Sigmoid colon (tissue), 7 donors: ENCODE measurements around the gene MCCC1. TPM values are rescaled to one million over a fixed set of nuclear protein-coding genes. Genes with fewer than 3 reads are reported as not detected.

Experiments
- DNase-seq: peaks from one replicate; pipeline ENCODE4 v3.0.0-alpha.2; 2019
- H3K27ac ChIP-seq, 4 donors: fragments of 200-600 bp; sonication (generic); one replicate each; pipeline ENCODE4 v1.5.1; 2016 to 2019; ENCODE audit warnings: mild to moderate bottlenecking in 1 of 4
- H3K27me3 ChIP-seq, 3 donors: fragments of 200-600 bp; sonication (generic); one replicate each; pipeline ENCODE4 v1.5.1; 2019; ENCODE audit warnings: mild to moderate bottlenecking in 1 of 3
- H3K36me3 ChIP-seq, 4 donors: fragments of 200-600 bp; sonication (generic); one replicate each; pipeline ENCODE4 v1.5.1; 2016 to 2019
- H3K4me1 ChIP-seq, 4 donors: fragments of 200-600 bp; sonication (generic); one replicate each; pipeline ENCODE4 v1.5.1; 2017 to 2019
- H3K4me3 ChIP-seq, 4 donors: fragments of 200-600 bp; sonication (generic); one replicate each; pipeline ENCODE4 v1.5.1; 2017 to 2019; ENCODE audit warnings: mild to moderate bottlenecking in 2 of 4, moderate library complexity in 1 of 4
- H3K9me3 ChIP-seq, 4 donors: fragments of 200-600 bp in 3 of 4; sonication (generic) in 3 of 4; one replicate each; pipeline versions ENCODE4 v1.5.1 to v1.6.1; 2013 to 2019
- CTCF ChIP-seq, 4 experiments: fragments of 450-650 bp in 3 of 4; fragments of 200-600 bp in 1 of 4; IDR thresholded peaks; one replicate each; pipeline ENCODE4 v1.5.1; 2016 to 2019; ENCODE audit warnings: antibody characterized with exemption in 4 of 4, mild to moderate bottlenecking in 3 of 4, moderate library complexity in 2 of 4
- EP300 ChIP-seq, 4 donors: sonication (generic); formaldehyde crosslinking; IDR thresholded peaks; one replicate each; pipeline ENCODE4 v1.6.1; 2017; ENCODE audit warnings: antibody characterized with exemption in 4 of 4
- POLR2A ChIP-seq, 2 donors: fragments of 450-650 bp; IDR thresholded peaks; one replicate each; pipeline ENCODE4 v1.6.1; 2016; ENCODE audit warnings: antibody characterized with exemption in 2 of 2, mild to moderate bottlenecking in 2 of 2, moderate library complexity in 2 of 2
- POLR2AphosphoS5 ChIP-seq, 4 donors: sonication (generic); formaldehyde crosslinking; IDR thresholded peaks; one replicate each; pipeline ENCODE4 v1.6.1; 2017; ENCODE audit warnings: antibody characterized with exemption in 4 of 4
- WGBS, 2 donors: extraction: QIAGEN DNeasy Blood & Tissue Kit; methylation state at CpG; one replicate each; pipeline ENCODE4 v1.1.7; 2013; 5-methylcytosine and 5-hydroxymethylcytosine counted together
- intact Hi-C: fragments of 100-400 bp; cut with DNase I; formaldehyde crosslinking; loops from one replicate; pipeline ENCODE4 v1.15.1; 2023
- polyA plus RNA-seq, 3 donors: library from polyadenylated mRNA; stranded (reverse); fragments of 200-250 nt; gene quantifications; one replicate each; pipeline ENCODE4 v1.2.3, GENCODE V29; 2013
- total RNA-seq, 4 donors: library from RNA; depleted of rRNA; stranded (reverse); fragments of >200 nt; gene quantifications; one replicate each; pipeline ENCODE4 v1.1.0, GENCODE V29; 2016
- donor health status: healthy with polysubstance abuse.
- donor health status: Bipolar disorder and iron deficiency.
- donor health status: healthy.

The MCCC1 gene
- total and polyA plus RNA-seq, 7 donors, result 18.0 to 28.2 (median 21.4) TPM

GRCh38 chr3:183128709-183129108 lies 29.4 kb upstream of the MCCC1 start:
- Histone ChIP-seq H3K9me3 (peaks cover 0 to 11% (median 0%) of the 10 kb centered on the region in 4 donors), H3K4me3 (no peak overlapping the region), H3K27me3 (peaks cover 0 to 3% (median 0%) of the 10 kb centered on the region in 3 donors), H3K27ac (no peak overlapping the region), H3K4me1 (no peaks in the 10 kb centered on the region), H3K36me3 (no peaks in the 10 kb centered on the region)
- intact Hi-C loops, result no loop called here
- TF ChIP-seq POLR2AphosphoS5 (IDR thresholded peaks at IDR 0.05) (no peak), EP300 (IDR thresholded peaks at IDR 0.05) (no peak), CTCF (IDR thresholded peaks at IDR 0.05) (no peak), POLR2A (IDR thresholded peaks at IDR 0.05) (no peak)
- 92 to 94% methylated on average over 3 of the region's 3 CpGs for WGBS, 2 donors
- DNase-seq, result no peak

- TF ChIP-seq EP300 (IDR thresholded peaks at IDR 0.05), result no peak
- no peak for TF ChIP-seq POLR2A (IDR thresholded peaks at IDR 0.05)
- TF ChIP-seq POLR2AphosphoS5 (IDR thresholded peaks at IDR 0.05), result no peak
- no peak for TF ChIP-seq CTCF (IDR thresholded peaks at IDR 0.05)
- H3K27me3 ChIP-seq, result no peaks in the 10 kb centered on the region
- 50 to 68% methylated on average over 4 of the region's 4 CpGs for WGBS, 2 donors
- intact Hi-C loops, result loop anchor here (5.0 kb wide), 1 partner anchor 53 kb away; no protein-coding TSS in a partner anchor
- H3K4me1 ChIP-seq, result no peaks in the 10 kb centered on the region
- H3K4me3 ChIP-seq, result no peak overlapping the region
- H3K27ac ChIP-seq, result no peak overlapping the region
- DNase-seq, result no peak
- peaks cover 0 to under 1% (median 0%) of the 10 kb centered on the region in 4 donors for H3K9me3 ChIP-seq
- H3K36me3 ChIP-seq, result no peaks in the 10 kb centered on the region
Measured at GRCh38 chr3:183123891-183124290, 24.6 kb upstream of the MCCC1 start.

GRCh38 chr3:183122257-183122932 lies 23.1 kb upstream of the MCCC1 start:
- 11 to 29% methylated on average over 2 of the region's 2 CpGs for WGBS, 2 donors
- H3K36me3 ChIP-seq, result no peaks in the 10 kb centered on the region
- DNase-seq, result no peak
- H3K27me3 ChIP-seq, result peaks cover 0 to 2% (median 0%) of the 10 kb centered on the region in 3 donors
- no peak overlapping the region for H3K4me3 ChIP-seq
- intact Hi-C loops, result loop anchor here (1.0 to 5.0 kb wide), 3 partner anchors 55 to 264 kb away; no protein-coding TSS in a partner anchor
- H3K9me3 ChIP-seq, result no peaks in the 10 kb centered on the region
- H3K4me1 ChIP-seq, result no peaks in the 10 kb centered on the region
- H3K27ac ChIP-seq, result no peak overlapping the region
- TF ChIP-seq CTCF (IDR thresholded peaks at IDR 0.05) (peak; percentile 62 to 85 (median 76)), POLR2A (IDR thresholded peaks at IDR 0.05) (no peak)

GRCh38 chr3:183120538-183121215 lies 21.4 kb upstream of the MCCC1 start:
- Histone ChIP-seq H3K36me3 (no peaks in the 10 kb centered on the region), H3K27ac (no peak overlapping the region), H3K27me3 (peaks cover 0 to 19% (median 10%) of the 10 kb centered on the region in 3 donors), H3K4me3 (no peak overlapping the region), H3K4me1 (peaks cover 0 to 3% (median 0%) of the 10 kb centered on the region in 4 donors), H3K9me3 (no peaks in the 10 kb centered on the region)
- no peak for TF ChIP-seq POLR2A (IDR thresholded peaks at IDR 0.05)
- no peak for TF ChIP-seq POLR2AphosphoS5 (IDR thresholded peaks at IDR 0.05)
- TF ChIP-seq CTCF (IDR thresholded peaks at IDR 0.05), result no peak
- no peak for TF ChIP-seq EP300 (IDR thresholded peaks at IDR 0.05)
- intact Hi-C loops, result loop anchor here (5.0 kb wide), 1 partner anchor 57 kb away; no protein-coding TSS in a partner anchor
- no peak for DNase-seq
- 74 to 83% methylated on average over 8 of the region's 8 CpGs for WGBS, 2 donors
